KMS-11 (cell line): ENCODE data around the gene CRYBG1.

Experiments
- H2AFZ ChIP-seq: fragments of 200-600 bp; sonication (generic); 2 replicates; pipeline ENCODE4 v1.6.1; 2016; ENCODE audit warnings: antibody characterized with exemption, mixed run types, low read depth
- H3K27ac ChIP-seq: fragments of 200-600 bp; sonication (generic); 2 replicates; pipeline ENCODE4 v1.6.1; 2016; ENCODE audit warnings: mild to moderate bottlenecking, mixed run types
- H3K27me3 ChIP-seq: fragments of 200-600 bp; sonication (generic); 2 replicates; pipeline ENCODE4 v1.6.1; 2017; ENCODE audit warnings: mild to moderate bottlenecking, low read depth, mixed run types, moderate library complexity; ENCODE audit not compliant: insufficient read depth
- H3K36me3 ChIP-seq: fragments of 200-600 bp; sonication (generic); 2 replicates; pipeline ENCODE4 v1.6.1; 2017; ENCODE audit warnings: mild to moderate bottlenecking, mixed run types; ENCODE audit not compliant: insufficient read depth
- H3K4me1 ChIP-seq: fragments of 200-600 bp; sonication (generic); 2 replicates; pipeline ENCODE4 v1.6.1; 2016; ENCODE audit warnings: mild to moderate bottlenecking, low read depth, mixed run types; ENCODE audit not compliant: poor library complexity, severe bottlenecking
- H3K4me2 ChIP-seq: fragments of 200-600 bp; sonication (generic); 2 replicates; pipeline ENCODE4 v1.7.0; 2016; ENCODE audit warnings: mild to moderate bottlenecking, mixed run types
- H3K4me3 ChIP-seq: fragments of 200-600 bp; sonication (generic); IDR thresholded peaks from 2 replicates; pipeline ENCODE4 v1.6.1; 2017; ENCODE audit warnings: low read depth, low read length, mixed read lengths; ENCODE audit not compliant: insufficient read depth
- H3K79me2 ChIP-seq: fragments of 200-600 bp; sonication (generic); 2 replicates; pipeline ENCODE4 v1.6.1; 2016; ENCODE audit warnings: low read depth, mixed run types; ENCODE audit not compliant: insufficient read depth
- H3K9ac ChIP-seq: fragments of 200-600 bp; sonication (generic); 2 replicates; pipeline ENCODE4 v1.6.1; 2016; ENCODE audit warnings: mild to moderate bottlenecking, mixed run types
- H4K20me1 ChIP-seq: fragments of 200-600 bp; sonication (generic); 2 replicates; pipeline ENCODE4 v1.6.1; 2016; ENCODE audit warnings: mild to moderate bottlenecking, mixed run types; ENCODE audit not compliant: insufficient read depth
- CTCF ChIP-seq: fragments of 200-600 bp; sonication (generic); conservative IDR thresholded peaks from 2 replicates; pipeline ENCODE4 v1.6.1; 2017; ENCODE audit warnings: low read depth, mild to moderate bottlenecking, antibody characterized with exemption, low read length, moderate library complexity, mixed read lengths

Gene CRYBG1

GRCh38 chr6:106619223-106619622, 258.7 kb downstream of the CRYBG1 start:
- H3K4me3 ChIP-seq: no peak overlapping the region
- H2AFZ ChIP-seq: no peak overlapping the region
- no peaks in the 10 kb centered on the region for H4K20me1 ChIP-seq
- H3K27ac ChIP-seq: no peak overlapping the region
- no peaks in the 10 kb centered on the region for H3K79me2 ChIP-seq
- TF ChIP-seq CTCF: no peak
- no peaks in the 10 kb centered on the region for H3K27me3 ChIP-seq
- no peaks in the 10 kb centered on the region for H3K36me3 ChIP-seq
- H3K9ac ChIP-seq: no peak overlapping the region
- H3K4me2 ChIP-seq: no peak overlapping the region
- H3K4me1 ChIP-seq: no peaks in the 10 kb centered on the region

GRCh38 chr6:106620931-106621672, 260.6 kb downstream of the CRYBG1 start:
- no peaks in the 10 kb centered on the region for H3K79me2 ChIP-seq
- no peak for TF ChIP-seq CTCF
- H3K4me1 ChIP-seq: no peaks in the 10 kb centered on the region
- no peak overlapping the region for H2AFZ ChIP-seq
- H3K36me3 ChIP-seq: no peaks in the 10 kb centered on the region
- H3K27ac ChIP-seq: no peak overlapping the region
- H3K4me2 ChIP-seq: no peak overlapping the region
- no peak overlapping the region for H3K4me3 ChIP-seq
- H3K9ac ChIP-seq: no peak overlapping the region
- H4K20me1 ChIP-seq: no peaks in the 10 kb centered on the region
- H3K27me3 ChIP-seq: no peaks in the 10 kb centered on the region
